ENCODE measurements around the gene MKI67.

MKI67 gene

DNA sequence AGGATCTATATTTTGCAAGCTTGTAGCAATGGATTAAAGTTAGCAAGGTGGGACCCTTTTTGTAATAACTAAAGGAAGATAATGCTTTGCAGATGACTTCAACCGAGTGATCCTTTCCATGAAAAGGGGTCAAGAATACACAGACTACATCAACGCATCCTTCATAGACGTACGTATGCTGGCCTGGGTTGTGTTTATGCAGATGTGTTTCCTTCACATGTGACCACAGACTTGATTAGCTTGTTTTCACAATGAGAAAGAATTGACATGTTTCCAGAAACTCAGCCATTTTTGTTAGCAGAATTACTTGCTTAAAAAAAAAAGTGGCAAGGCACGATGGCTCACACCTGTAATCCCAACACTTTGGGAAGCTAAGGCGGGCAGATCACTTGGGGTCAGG, 54.2 kb downstream of the MKI67 start:
- no peak overlapping the region for H3K4me2 ChIP-seq (ENCODE audit: insufficient read depth, low read length, poor library complexity, severe bottlenecking)
- H2BK15ac ChIP-seq (ENCODE audit: low read length), result no peak overlapping the region
- peaks cover 0 to 3% of the 10 kb centered on the region in 2 donors for H3K36me3 ChIP-seq (replicated peaks in 1 of 2; ENCODE audit: control insufficient read depth in 2 of 2, insufficient read depth in 2 of 2, low read length in 2 of 2)
- H3K4ac ChIP-seq (ENCODE audit: low read length), result no peak overlapping the region
- no peak for DNase-seq (ENCODE audit: low spot score)
- H2BK120ac ChIP-seq (ENCODE audit: low read depth, low read length), result no peak overlapping the region
- peaks cover 3% of the 10 kb centered on the region for H3K79me1 ChIP-seq (ENCODE audit: low read depth, low read length)
- H3K27ac ChIP-seq (replicated peaks; ENCODE audit: low read length), result no peak overlapping the region
- no peak overlapping the region for H2BK5ac ChIP-seq (ENCODE audit: low read length)
- H3K9me3 ChIP-seq (replicated peaks in 1 of 2; ENCODE audit: control insufficient read depth in 2 of 2, insufficient read depth in 1 of 2, low read depth in 1 of 2, low read length in 2 of 2), result peaks cover 0 to 3% of the 10 kb centered on the region in 2 donors
- no peak overlapping the region for H4K8ac ChIP-seq (ENCODE audit: low read depth, low read length)
- no peak overlapping the region for H2AK5ac ChIP-seq (ENCODE audit: low read depth, low read length)
- H3K18ac ChIP-seq (ENCODE audit: low read length), result no peak overlapping the region
- H3K23ac ChIP-seq (ENCODE audit: low read depth, low read length, poor library complexity), result no peak overlapping the region
- H4K91ac ChIP-seq (ENCODE audit: low read depth, low read length, poor library complexity), result no peak overlapping the region
- no peak overlapping the region for H3K4me3 ChIP-seq (ENCODE audit: low read length in 2 of 2)
- peaks cover 0 to 2% of the 10 kb centered on the region in 2 donors for H3K4me1 ChIP-seq (ENCODE audit: control insufficient read depth in 2 of 2, insufficient read depth in 1 of 2, low read depth in 1 of 2, low read length in 2 of 2)
- no peak overlapping the region for H3K14ac ChIP-seq (ENCODE audit: low read length)
- no peak overlapping the region for H2BK12ac ChIP-seq (ENCODE audit: low read length)
- no peak overlapping the region for H2AFZ ChIP-seq (ENCODE audit: low read length)
- peaks cover 0 to 3% (median 2%) of the 10 kb centered on the region in 3 experiments for H3K27me3 ChIP-seq (ENCODE audit: control insufficient read depth in 3 of 3, insufficient read depth in 3 of 3, low read depth in 1 of 3, low read length in 3 of 3)
- no CpG with 5 or more reads among the region's 6 CpGs for WGBS, 2 donors (ENCODE audit: extremely low coverage in 2 of 2, insufficient read length in 2 of 2, insufficient replicate concordance in 1 of 2)
- H3K9ac ChIP-seq (ENCODE audit: low read depth, low read length, poor library complexity), result no peak overlapping the region

DNA sequence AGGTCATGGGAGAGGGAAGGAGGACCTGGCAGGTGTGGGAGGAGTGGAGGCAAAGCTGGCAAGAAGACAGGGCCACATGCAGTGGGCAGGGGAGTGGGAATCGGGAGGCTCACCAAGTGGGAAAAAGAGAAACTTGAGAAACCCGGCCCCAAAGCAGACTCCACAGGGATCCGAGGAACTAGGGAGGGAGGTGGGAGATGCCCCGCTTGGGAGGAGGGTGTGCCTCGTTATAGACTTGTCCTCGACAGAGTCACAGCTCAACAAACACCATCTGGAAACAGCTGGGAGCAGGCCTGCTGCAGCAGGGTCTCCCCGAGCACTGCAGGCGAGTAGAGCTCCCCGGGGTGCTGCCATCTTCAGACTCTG, 54.8 kb downstream of the MKI67 start:
- H3K27me3 ChIP-seq (ENCODE audit: control insufficient read depth in 3 of 3, insufficient read depth in 3 of 3, low read depth in 1 of 3, low read length in 3 of 3), result peaks cover 0 to 6% (median 3%) of the 10 kb centered on the region in 3 experiments
- H3K18ac ChIP-seq (ENCODE audit: low read length), result no peak overlapping the region
- peak overlapping the region; percentile 73 for H2BK15ac ChIP-seq (ENCODE audit: low read length)
- H2BK12ac ChIP-seq (ENCODE audit: low read length), result no peak overlapping the region
- H3K79me1 ChIP-seq (ENCODE audit: low read depth, low read length), result peaks cover 5% of the 10 kb centered on the region
- no CpG with 5 or more reads among the region's 9 CpGs for WGBS, 2 donors (ENCODE audit: extremely low coverage in 2 of 2, insufficient read length in 2 of 2, insufficient replicate concordance in 1 of 2)
- H2BK120ac ChIP-seq (ENCODE audit: low read depth, low read length), result no peak overlapping the region
- no peak overlapping the region for H2BK5ac ChIP-seq (ENCODE audit: low read length)
- H3K36me3 ChIP-seq (replicated peaks in 1 of 2; ENCODE audit: control insufficient read depth in 2 of 2, insufficient read depth in 2 of 2, low read length in 2 of 2), result peaks cover 0 to 6% of the 10 kb centered on the region in 2 donors
- no peak for DNase-seq (ENCODE audit: low spot score)
- no peak overlapping the region for H3K14ac ChIP-seq (ENCODE audit: low read length)
- H3K4ac ChIP-seq (ENCODE audit: low read length), result no peak overlapping the region
- no peak overlapping the region for H3K27ac ChIP-seq (replicated peaks; ENCODE audit: low read length)
- H2AK5ac ChIP-seq (ENCODE audit: low read depth, low read length), result peak overlapping the region; percentile 13
- H3K9ac ChIP-seq (ENCODE audit: low read depth, low read length, poor library complexity), result no peak overlapping the region
- H3K4me2 ChIP-seq (ENCODE audit: insufficient read depth, low read length, poor library complexity, severe bottlenecking), result no peak overlapping the region
- no peak overlapping the region for H4K91ac ChIP-seq (ENCODE audit: low read depth, low read length, poor library complexity)
- peaks cover 0 to 7% of the 10 kb centered on the region in 2 donors for H3K9me3 ChIP-seq (replicated peaks in 1 of 2; ENCODE audit: control insufficient read depth in 2 of 2, insufficient read depth in 1 of 2, low read depth in 1 of 2, low read length in 2 of 2)
- H3K4me3 ChIP-seq (ENCODE audit: low read length in 2 of 2), result no peak overlapping the region
- H4K8ac ChIP-seq (ENCODE audit: low read depth, low read length), result no peak overlapping the region
- no peak overlapping the region for H2AFZ ChIP-seq (ENCODE audit: low read length)
- H3K23ac ChIP-seq (ENCODE audit: low read depth, low read length, poor library complexity), result peak overlapping the region; percentile 17
- peaks cover 0 to 4% of the 10 kb centered on the region in 2 donors for H3K4me1 ChIP-seq (ENCODE audit: control insufficient read depth in 2 of 2, insufficient read depth in 1 of 2, low read depth in 1 of 2, low read length in 2 of 2)

DNA sequence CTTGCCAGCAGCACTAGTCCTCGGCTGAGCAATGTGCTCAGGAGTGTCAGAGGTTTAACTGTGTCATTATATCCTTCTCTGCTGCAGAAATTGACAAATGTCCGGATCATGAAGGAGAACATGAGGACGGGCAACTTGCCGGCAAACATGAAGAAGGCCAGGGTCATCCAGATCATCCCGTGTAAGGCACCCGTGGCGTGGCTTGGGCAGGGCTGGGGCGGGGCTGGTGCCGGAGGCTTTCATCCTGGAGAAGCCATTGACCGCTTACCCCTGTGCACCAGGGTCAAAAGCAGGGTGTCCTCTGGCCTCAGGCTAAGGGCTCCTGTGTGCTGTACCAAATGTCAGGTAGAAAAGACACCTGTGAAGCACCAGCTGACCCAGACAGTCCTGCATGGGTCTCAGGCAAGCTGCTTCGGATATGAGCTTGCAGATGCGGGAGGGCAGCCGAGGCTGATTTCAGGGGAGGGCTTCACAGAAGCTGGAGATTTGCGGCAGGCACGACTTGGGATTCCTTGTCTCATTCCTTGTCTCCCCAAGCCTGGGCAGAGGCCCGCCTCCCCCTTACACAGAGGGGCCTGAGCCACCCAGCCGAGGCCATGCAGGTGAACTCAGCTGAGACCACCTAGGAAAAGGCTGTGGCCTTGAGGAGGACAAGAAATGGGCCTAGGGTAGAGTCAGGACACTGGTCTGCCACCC, 55.4 kb downstream of the MKI67 start:
- no peak for DNase-seq (ENCODE audit: low spot score)
- no peak overlapping the region for H3K18ac ChIP-seq (ENCODE audit: low read length)
- peak overlapping the region; percentile 13 for H2AK5ac ChIP-seq (ENCODE audit: low read depth, low read length)
- peaks cover 0 to 6% (median 3%) of the 10 kb centered on the region in 3 experiments for H3K27me3 ChIP-seq (ENCODE audit: control insufficient read depth in 3 of 3, insufficient read depth in 3 of 3, low read depth in 1 of 3, low read length in 3 of 3)
- peak overlapping the region; percentile 17 for H3K23ac ChIP-seq (ENCODE audit: low read depth, low read length, poor library complexity)
- WGBS, 2 donors (ENCODE audit: extremely low coverage in 2 of 2, insufficient read length in 2 of 2, insufficient replicate concordance in 1 of 2), result no CpG with 5 or more reads among the region's 17 CpGs
- no peak overlapping the region for H4K91ac ChIP-seq (ENCODE audit: low read depth, low read length, poor library complexity)
- H3K79me1 ChIP-seq (ENCODE audit: low read depth, low read length), result peaks cover 5% of the 10 kb centered on the region
- H3K36me3 ChIP-seq (replicated peaks in 1 of 2; ENCODE audit: control insufficient read depth in 2 of 2, insufficient read depth in 2 of 2, low read length in 2 of 2), result peaks cover 0 to 6% of the 10 kb centered on the region in 2 donors
- no peak overlapping the region for H2BK12ac ChIP-seq (ENCODE audit: low read length)
- H3K4ac ChIP-seq (ENCODE audit: low read length), result no peak overlapping the region
- no peak overlapping the region for H3K4me2 ChIP-seq (ENCODE audit: insufficient read depth, low read length, poor library complexity, severe bottlenecking)
- no peak overlapping the region for H2BK5ac ChIP-seq (ENCODE audit: low read length)
- H4K8ac ChIP-seq (ENCODE audit: low read depth, low read length), result no peak overlapping the region
- H3K9ac ChIP-seq (ENCODE audit: low read depth, low read length, poor library complexity), result no peak overlapping the region
- H3K4me3 ChIP-seq (ENCODE audit: low read length in 2 of 2), result no peak overlapping the region
- H3K27ac ChIP-seq (replicated peaks; ENCODE audit: low read length), result no peak overlapping the region
- peak overlapping the region; percentile 73 for H2BK15ac ChIP-seq (ENCODE audit: low read length)
- H3K9me3 ChIP-seq (replicated peaks in 1 of 2; ENCODE audit: control insufficient read depth in 2 of 2, insufficient read depth in 1 of 2, low read depth in 1 of 2, low read length in 2 of 2), result peaks cover 0 to 7% of the 10 kb centered on the region in 2 donors
- H3K4me1 ChIP-seq (ENCODE audit: control insufficient read depth in 2 of 2, insufficient read depth in 1 of 2, low read depth in 1 of 2, low read length in 2 of 2), result peaks cover 0 to 4% of the 10 kb centered on the region in 2 donors
- H2BK120ac ChIP-seq (ENCODE audit: low read depth, low read length), result no peak overlapping the region
- no peak overlapping the region for H2AFZ ChIP-seq (ENCODE audit: low read length)
- H3K14ac ChIP-seq (ENCODE audit: low read length), result no peak overlapping the region

DNA sequence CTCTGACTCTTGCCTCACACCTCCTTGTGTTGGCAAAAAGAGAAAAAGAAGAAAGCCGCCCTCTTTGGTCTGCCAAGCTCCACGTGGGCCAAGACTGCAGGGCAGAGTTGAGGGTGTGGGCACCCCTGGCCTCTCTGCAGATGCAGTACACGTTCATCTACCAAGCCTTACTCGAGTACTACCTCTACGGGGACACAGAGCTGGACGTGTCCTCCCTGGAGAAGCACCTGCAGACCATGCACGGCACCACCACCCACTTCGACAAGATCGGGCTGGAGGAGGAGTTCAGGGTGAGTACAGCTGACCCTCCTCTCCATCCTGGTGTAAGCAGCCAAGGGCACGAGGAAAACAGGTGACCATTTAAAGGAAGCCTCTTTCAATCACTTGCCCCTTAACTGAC, 56.1 kb downstream of the MKI67 start:
- peak overlapping the region; percentile 12 for H3K14ac ChIP-seq (ENCODE audit: low read length)
- H4K91ac ChIP-seq (ENCODE audit: low read depth, low read length, poor library complexity), result no peak overlapping the region
- no CpG with 5 or more reads among the region's 10 CpGs for WGBS, 2 donors (ENCODE audit: extremely low coverage in 2 of 2, insufficient read length in 2 of 2, insufficient replicate concordance in 1 of 2)
- no peak overlapping the region for H3K23ac ChIP-seq (ENCODE audit: low read depth, low read length, poor library complexity)
- no peak overlapping the region for H2AK5ac ChIP-seq (ENCODE audit: low read depth, low read length)
- H3K4me1 ChIP-seq (ENCODE audit: control insufficient read depth in 2 of 2, insufficient read depth in 1 of 2, low read depth in 1 of 2, low read length in 2 of 2), result peaks cover 0 to 4% of the 10 kb centered on the region in 2 donors
- H3K36me3 ChIP-seq (replicated peaks in 1 of 2; ENCODE audit: control insufficient read depth in 2 of 2, insufficient read depth in 2 of 2, low read length in 2 of 2), result peaks cover 0 to 6% of the 10 kb centered on the region in 2 donors
- no peak overlapping the region for H2BK5ac ChIP-seq (ENCODE audit: low read length)
- H2BK120ac ChIP-seq (ENCODE audit: low read depth, low read length), result no peak overlapping the region
- peaks cover 0 to 6% (median 3%) of the 10 kb centered on the region in 3 experiments for H3K27me3 ChIP-seq (ENCODE audit: control insufficient read depth in 3 of 3, insufficient read depth in 3 of 3, low read depth in 1 of 3, low read length in 3 of 3)
- no peak overlapping the region for H2BK15ac ChIP-seq (ENCODE audit: low read length)
- H3K9ac ChIP-seq (ENCODE audit: low read depth, low read length, poor library complexity), result no peak overlapping the region
- peaks cover 0 to 7% of the 10 kb centered on the region in 2 donors for H3K9me3 ChIP-seq (replicated peaks in 1 of 2; ENCODE audit: control insufficient read depth in 2 of 2, insufficient read depth in 1 of 2, low read depth in 1 of 2, low read length in 2 of 2)
- H3K4me2 ChIP-seq (ENCODE audit: insufficient read depth, low read length, poor library complexity, severe bottlenecking), result no peak overlapping the region
- H2BK12ac ChIP-seq (ENCODE audit: low read length), result peak overlapping the region; percentile 5
- no peak overlapping the region for H3K27ac ChIP-seq (replicated peaks; ENCODE audit: low read length)
- no peak overlapping the region for H3K18ac ChIP-seq (ENCODE audit: low read length)
- no peak overlapping the region for H2AFZ ChIP-seq (ENCODE audit: low read length)
- no peak overlapping the region for H3K4ac ChIP-seq (ENCODE audit: low read length)
- no peak for DNase-seq (ENCODE audit: low spot score)
- H3K4me3 ChIP-seq (ENCODE audit: low read length in 2 of 2), result no peak overlapping the region
- H3K79me1 ChIP-seq (ENCODE audit: low read depth, low read length), result peaks cover 5% of the 10 kb centered on the region
- H4K8ac ChIP-seq (ENCODE audit: low read depth, low read length), result no peak overlapping the region
